Ectodermal cell (in vitro differentiated cells): ENCODE measurements around the gene A1BG. TPM values are rescaled to one million over a fixed set of nuclear protein-coding genes. Genes with fewer than 3 reads are reported as not detected.

ENCODE experiments used
- H3K27ac ChIP-seq: 2 replicates; pipeline ENCODE4 v1.7.0; 2013; ENCODE audit warnings: mild to moderate bottlenecking, low read depth, low read length; ENCODE audit not compliant: insufficient read depth, poor library complexity, severe bottlenecking
- H3K27me3 ChIP-seq: 2 replicates; pipeline ENCODE4 v1.7.0; 2013; ENCODE audit warnings: mild to moderate bottlenecking, low read length; ENCODE audit not compliant: insufficient read depth, control insufficient read depth, poor library complexity, severe bottlenecking
- H3K36me3 ChIP-seq: one replicate; pipeline ENCODE4 v1.7.0; 2013; ENCODE audit warnings: low read length; ENCODE audit not compliant: control insufficient read depth, insufficient read depth
- H3K4me1 ChIP-seq: one replicate; pipeline ENCODE4 v1.7.0; 2013; ENCODE audit warnings: low read length; ENCODE audit not compliant: control insufficient read depth, insufficient read depth
- H3K4me3 ChIP-seq: 2 replicates; pipeline ENCODE4 v1.7.0; 2013; ENCODE audit warnings: low read depth, low read length, control low read depth; ENCODE audit not compliant: insufficient read depth
- H3K9me3 ChIP-seq: 2 replicates; pipeline ENCODE4 v1.7.0; 2013; ENCODE audit warnings: mild to moderate bottlenecking, low read length, moderate library complexity; ENCODE audit not compliant: control insufficient read depth
- WGBS, 2 experiments: methylation state at CpG; one replicate each; pipeline ENCODE4 v1.1.7; 2013; ENCODE audit warnings: missing lambda C conversion rate in 2 of 2; 5-methylcytosine and 5-hydroxymethylcytosine counted together
- polyA plus RNA-seq, 4 experiments: library from polyadenylated mRNA; stranded (reverse); fragments of 50-300 nt; gene quantifications; one replicate each; pipeline ENCODE4 v1.2.3, GENCODE V29; 2013

The A1BG gene
- 10.3 TPM for polyA plus RNA-seq (2013, experiment 1 of 4)
- polyA plus RNA-seq (2013, experiment 2 of 4) = 9.8 TPM
- 16.8 TPM for polyA plus RNA-seq (2013, experiment 3 of 4)
- polyA plus RNA-seq (2013, experiment 4 of 4) = 13.0 TPM

- H3K36me3 ChIP-seq = no peaks in the 10 kb centered on the region
- H3K4me3 ChIP-seq = no peak within 1 kb of the TSS
- 91 to 93% methylated on average over 26 of the region's 26 CpGs for WGBS, 2 experiments
- peaks cover 5% of the 10 kb centered on the region for H3K27me3 ChIP-seq
- no peaks in the 10 kb centered on the region for H3K9me3 ChIP-seq
- H3K27ac ChIP-seq = no peak within 1 kb of the TSS
- no peaks in the 10 kb centered on the region for H3K4me1 ChIP-seq
Observed at GRCh38 chr19:58352760-58353671, at the start of gene A1BG. A1BG (minus strand) TSS chr19:58353492; CDS start chr19:58353437, 55 bp downstream.

- Histone ChIP-seq H3K4me1 (peaks cover 7% of the 10 kb centered on the region), H3K36me3 (no peaks in the 10 kb centered on the region), H3K27ac (peak overlapping the region; percentile 50), H3K9me3 (no peaks in the 10 kb centered on the region), H3K27me3 (peaks cover 3% of the 10 kb centered on the region), H3K4me3 (peak overlapping the region; percentile 82)
- 55 to 56% methylated on average over 22 to 23 of the region's 23 CpGs for WGBS, 2 experiments
Observed at GRCh38 chr19:58401840-58402421, 48.6 kb upstream of the A1BG start.

GRCh38 chr19:58400916-58401839 lies 47.9 kb upstream of the A1BG start:
- peak overlapping the region; percentile 50 for H3K27ac ChIP-seq
- peaks cover 7% of the 10 kb centered on the region for H3K4me1 ChIP-seq
- 6% methylated on average over 79 of the region's 80 CpGs for WGBS, 2 experiments

GRCh38 chr19:58400316-58400915 lies 47.1 kb upstream of the A1BG start:
- WGBS, 2 experiments = 80 to 83% methylated on average over 18 of the region's 18 CpGs
- H3K4me3 ChIP-seq = peak overlapping the region; percentile 82
- H3K27ac ChIP-seq = no peak overlapping the region
- no peaks in the 10 kb centered on the region for H3K9me3 ChIP-seq
- H3K4me1 ChIP-seq = peaks cover 7% of the 10 kb centered on the region
- H3K36me3 ChIP-seq = no peaks in the 10 kb centered on the region
- peaks cover 16% of the 10 kb centered on the region for H3K27me3 ChIP-seq

More at GRCh38 chr19:58400916-58401839, 47.9 kb upstream of the A1BG start:
- Histone ChIP-seq H3K9me3 (no peaks in the 10 kb centered on the region), H3K4me3 (peak overlapping the region; percentile 82), H3K36me3 (no peaks in the 10 kb centered on the region), H3K27me3 (peaks cover 9% of the 10 kb centered on the region)

- WGBS, 2 experiments = 89 to 100% methylated on average over 3 of the region's 3 CpGs
- Histone ChIP-seq H3K27ac (no peak overlapping the region), H3K4me3 (no peak overlapping the region), H3K27me3 (peaks cover 16% of the 10 kb centered on the region), H3K4me1 (peaks cover 7% of the 10 kb centered on the region), H3K36me3 (peaks cover 3% of the 10 kb centered on the region), H3K9me3 (no peaks in the 10 kb centered on the region)
Observed at GRCh38 chr19:58399903-58400302, 46.6 kb upstream of the A1BG start.

GRCh38 chr19:58398545-58398944 lies 45.3 kb upstream of the A1BG start:
- Histone ChIP-seq H3K36me3 (peaks cover 16% of the 10 kb centered on the region), H3K9me3 (no peaks in the 10 kb centered on the region), H3K4me3 (no peak overlapping the region), H3K27ac (no peak overlapping the region), H3K4me1 (peaks cover 7% of the 10 kb centered on the region), H3K27me3 (peaks cover 16% of the 10 kb centered on the region)
- WGBS, 2 experiments = 95 to 96% methylated on average over 6 of the region's 6 CpGs

GRCh38 chr19:58398087-58398486 lies 44.8 kb upstream of the A1BG start:
- H3K27ac ChIP-seq = no peak overlapping the region
- H3K4me3 ChIP-seq = no peak overlapping the region
- H3K4me1 ChIP-seq = peaks cover 7% of the 10 kb centered on the region
- H3K27me3 ChIP-seq = peaks cover 16% of the 10 kb centered on the region
- 88 to 94% methylated on average over 4 of the region's 4 CpGs for WGBS, 2 experiments
- peaks cover 20% of the 10 kb centered on the region for H3K36me3 ChIP-seq
- H3K9me3 ChIP-seq = no peaks in the 10 kb centered on the region

GRCh38 chr19:58397533-58398037 lies 44.3 kb upstream of the A1BG start:
- H3K36me3 ChIP-seq = peaks cover 24% of the 10 kb centered on the region
- no peak overlapping the region for H3K4me3 ChIP-seq
- whole genome bisulfite sequencing, 2 experiments = 85% methylated on average over 7 of the region's 7 CpGs
- H3K4me1 ChIP-seq = peaks cover 7% of the 10 kb centered on the region
- no peaks in the 10 kb centered on the region for H3K9me3 ChIP-seq
- no peak overlapping the region for H3K27ac ChIP-seq
- peaks cover 16% of the 10 kb centered on the region for H3K27me3 ChIP-seq

- Histone ChIP-seq H3K27me3 (peaks cover 16% of the 10 kb centered on the region), H3K9me3 (no peaks in the 10 kb centered on the region), H3K27ac (no peak overlapping the region), H3K4me1 (peaks cover 7% of the 10 kb centered on the region), H3K36me3 (peaks cover 24% of the 10 kb centered on the region), H3K4me3 (no peak overlapping the region)
- WGBS, 2 experiments = 84 to 86% methylated on average over 58 of the region's 58 CpGs
Observed at GRCh38 chr19:58396691-58397532, 43.6 kb upstream of the A1BG start.
